Activated CD8-positive, alpha-beta memory T cell treated with anti-CD3 and anti-CD28 coated beads for 36 hours (primary cell): ENCODE measurements around the gene CLEC14A. TPM values are rescaled to one million over a fixed set of nuclear protein-coding genes. Genes with fewer than 3 reads are reported as not detected.

Experiments
- CTCF ChIA-PET: fragments of 350-600 bp; sonication (Branson Sonifier 250); formaldehyde crosslinking; loops from one replicate; lab custom pipeline; 2021; ENCODE audit warnings: antibody characterized with exemption; lab: Charles Lee
- POLR2A ChIA-PET: fragments of 350-600 bp; sonication (Branson Sonifier 250); formaldehyde crosslinking; loops from one replicate; lab custom pipeline; 2021; ENCODE audit warnings: antibody characterized with exemption; lab: Charles Lee
- total RNA-seq, 2 experiments: library from RNA; stranded (reverse); gene quantifications; one replicate each; pipeline ENCODE4 v1.2.3, GENCODE V29; 2021

CLEC14A gene, protein sequence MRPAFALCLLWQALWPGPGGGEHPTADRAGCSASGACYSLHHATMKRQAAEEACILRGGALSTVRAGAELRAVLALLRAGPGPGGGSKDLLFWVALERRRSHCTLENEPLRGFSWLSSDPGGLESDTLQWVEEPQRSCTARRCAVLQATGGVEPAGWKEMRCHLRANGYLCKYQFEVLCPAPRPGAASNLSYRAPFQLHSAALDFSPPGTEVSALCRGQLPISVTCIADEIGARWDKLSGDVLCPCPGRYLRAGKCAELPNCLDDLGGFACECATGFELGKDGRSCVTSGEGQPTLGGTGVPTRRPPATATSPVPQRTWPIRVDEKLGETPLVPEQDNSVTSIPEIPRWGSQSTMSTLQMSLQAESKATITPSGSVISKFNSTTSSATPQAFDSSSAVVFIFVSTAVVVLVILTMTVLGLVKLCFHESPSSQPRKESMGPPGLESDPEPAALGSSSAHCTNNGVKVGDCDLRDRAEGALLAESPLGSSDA
- total RNA-seq = not detected

DNA sequence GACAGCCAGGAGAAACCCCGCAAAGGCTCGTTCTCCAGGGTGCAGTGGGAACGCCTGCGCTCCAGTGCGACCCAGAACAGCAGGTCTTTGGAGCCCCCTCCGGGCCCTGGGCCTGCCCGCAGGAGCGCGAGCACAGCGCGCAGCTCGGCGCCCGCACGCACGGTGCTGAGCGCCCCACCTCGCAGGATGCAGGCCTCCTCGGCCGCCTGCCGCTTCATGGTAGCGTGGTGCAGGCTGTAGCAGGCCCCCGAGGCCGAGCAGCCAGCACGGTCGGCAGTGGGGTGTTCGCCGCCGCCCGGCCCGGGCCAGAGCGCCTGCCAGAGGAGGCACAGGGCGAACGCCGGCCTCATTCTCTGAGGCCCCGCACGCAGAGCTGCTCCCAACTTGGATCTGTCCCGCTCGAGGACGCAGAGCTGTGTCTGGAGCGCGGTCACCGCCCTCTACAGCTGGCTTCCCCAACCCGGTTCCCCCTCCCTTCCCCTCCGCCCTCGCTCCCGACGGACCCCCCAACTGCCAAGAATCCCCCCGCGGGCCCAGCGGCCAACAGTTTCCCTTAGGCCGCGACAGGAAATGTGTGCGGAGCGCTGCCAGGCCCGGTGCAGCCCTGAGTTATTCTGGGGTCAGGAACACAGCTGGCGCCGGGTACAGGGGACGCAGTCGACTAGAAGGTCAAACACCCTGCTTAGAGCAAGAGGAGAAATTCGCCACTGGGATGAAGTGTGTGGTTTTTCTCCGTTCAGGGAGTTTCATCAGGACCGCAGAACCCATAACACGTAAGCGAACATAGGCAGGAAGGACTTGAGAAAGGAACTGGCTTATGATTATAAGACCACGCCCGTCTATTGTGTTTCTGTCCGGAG is at the start of gene CLEC14A:
TSS of gene CLEC14A (minus strand) at position 421 of the 860 bp plus-strand sequence. CDS start at position 350, 71 bp downstream.
- CTCF ChIA-PET = no interaction called here
- POLR2A ChIA-PET = no interaction called here

DNA sequence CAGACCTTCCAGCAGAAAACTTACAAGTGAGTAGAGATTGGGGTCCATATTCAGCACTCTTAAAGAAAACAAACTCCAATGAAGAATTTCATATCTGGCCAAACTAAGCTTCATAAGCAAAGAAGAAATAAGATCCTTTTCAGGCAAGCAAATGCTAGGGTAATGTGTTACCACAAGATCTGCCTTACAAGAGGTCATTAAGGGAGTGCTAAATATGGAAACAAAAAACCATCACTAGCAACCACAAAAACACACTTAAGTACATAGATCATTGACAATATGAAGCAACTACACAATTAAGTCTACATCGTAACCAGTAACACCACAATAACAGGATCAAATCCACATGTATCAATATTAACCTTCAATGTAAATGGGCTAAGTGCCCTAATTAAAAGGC is 47.1 kb upstream of the CLEC14A start:
- POLR2A ChIA-PET = no interaction called here
- CTCF ChIA-PET = no interaction called here

- ChIA-PET POLR2A (no interaction called here), CTCF (no interaction called here)
These were observed 46.1 kb upstream of the CLEC14A start for GRCh38 chr14:38302034-38302433.

DNA sequence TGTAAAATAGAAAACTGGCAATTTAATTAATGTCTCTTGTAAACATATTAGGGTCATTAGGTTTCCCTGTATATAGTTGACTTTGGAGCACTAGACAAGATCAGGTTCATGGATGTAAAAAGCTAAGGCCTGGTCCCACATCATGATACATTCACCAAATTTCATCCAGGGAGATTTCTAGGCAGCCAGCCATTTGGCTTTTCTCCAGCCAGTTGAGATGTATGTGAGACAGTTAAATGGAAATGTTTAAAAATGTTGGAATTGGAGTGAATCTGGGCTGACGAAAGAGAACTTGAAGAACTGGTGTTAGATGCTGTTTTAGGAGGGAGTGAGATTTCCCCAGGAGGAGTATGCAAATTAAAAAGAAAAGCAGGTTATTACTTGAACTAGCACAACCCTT is 41.8 kb upstream of the CLEC14A start:
- ChIA-PET CTCF (no interaction called here), POLR2A (no interaction called here)

DNA sequence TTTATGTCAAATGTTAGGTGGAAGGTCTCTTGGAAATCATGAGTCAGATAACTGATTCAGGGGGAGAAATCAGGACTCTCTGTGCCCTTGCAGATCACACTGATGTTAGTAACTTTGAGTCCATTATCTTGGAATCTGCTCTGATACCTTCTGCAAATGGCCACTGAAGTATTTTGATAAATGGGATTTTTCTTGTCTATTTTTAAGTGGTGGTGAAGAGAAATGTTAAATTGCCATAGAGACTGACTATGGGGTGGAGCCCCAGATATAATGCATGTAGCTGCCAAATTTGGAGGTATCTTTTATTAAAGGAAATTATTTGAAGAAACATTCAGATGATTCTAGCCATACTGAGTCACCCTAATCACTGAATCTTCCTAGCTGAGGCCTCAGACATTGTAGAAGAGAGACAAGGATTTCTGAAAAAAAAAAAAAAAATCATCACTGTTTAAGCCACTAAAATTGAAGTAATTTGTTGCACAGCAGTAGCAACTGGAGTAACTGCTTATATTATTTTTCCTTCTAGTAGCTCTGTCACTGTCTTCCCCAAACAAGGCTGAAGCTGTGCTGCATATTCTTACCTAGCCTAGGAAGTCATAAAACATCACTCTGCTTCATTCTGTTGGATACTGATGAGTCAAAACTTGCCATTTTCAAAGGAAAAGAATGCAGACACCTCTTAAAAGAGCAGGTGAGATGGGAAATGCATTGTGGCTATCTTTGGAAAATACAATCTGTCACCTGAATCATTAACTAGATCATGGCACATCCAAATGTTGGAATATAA is 36.0 kb upstream of the CLEC14A start:
- POLR2A ChIA-PET = no interaction called here
- CTCF ChIA-PET = no interaction called here

GRCh38 chr14:38290601-38291188 is 34.8 kb upstream of the CLEC14A start:
- CTCF ChIA-PET = no interaction called here

DNA sequence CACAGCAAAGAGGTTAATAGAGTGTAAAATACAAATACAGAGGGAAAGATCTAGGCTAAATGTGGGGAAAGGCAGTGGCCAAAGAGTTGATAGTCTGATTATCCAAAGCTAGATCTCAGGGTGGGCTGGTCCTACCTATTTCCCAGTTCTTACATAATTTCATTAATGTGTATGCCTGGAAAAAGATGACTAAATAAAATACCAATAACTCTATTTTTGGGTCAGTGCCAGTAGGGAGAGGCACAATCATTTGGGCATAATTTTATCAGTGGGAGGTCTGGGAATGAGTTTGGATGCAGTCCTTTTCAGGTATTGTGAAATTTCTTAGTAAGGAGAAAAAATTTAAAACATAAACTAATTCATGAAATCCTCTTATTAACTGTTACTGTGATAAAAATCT is 30.6 kb upstream of the CLEC14A start:
- POLR2A ChIA-PET = no interaction called here
- CTCF ChIA-PET = no interaction called here

More at GRCh38 chr14:38290601-38291188, 34.8 kb upstream of the CLEC14A start:
- POLR2A ChIA-PET = no interaction called here

GRCh38 chr14:38285962-38286361 is 30.1 kb upstream of the CLEC14A start:
- ChIA-PET POLR2A (no interaction called here), CTCF (no interaction called here)

GRCh38 chr14:38282936-38283335 is 27.0 kb upstream of the CLEC14A start:
- CTCF ChIA-PET = no interaction called here
- POLR2A ChIA-PET = no interaction called here

GRCh38 chr14:38280081-38280480 is 24.2 kb upstream of the CLEC14A start:
- ChIA-PET POLR2A (no interaction called here), CTCF (no interaction called here)

DNA sequence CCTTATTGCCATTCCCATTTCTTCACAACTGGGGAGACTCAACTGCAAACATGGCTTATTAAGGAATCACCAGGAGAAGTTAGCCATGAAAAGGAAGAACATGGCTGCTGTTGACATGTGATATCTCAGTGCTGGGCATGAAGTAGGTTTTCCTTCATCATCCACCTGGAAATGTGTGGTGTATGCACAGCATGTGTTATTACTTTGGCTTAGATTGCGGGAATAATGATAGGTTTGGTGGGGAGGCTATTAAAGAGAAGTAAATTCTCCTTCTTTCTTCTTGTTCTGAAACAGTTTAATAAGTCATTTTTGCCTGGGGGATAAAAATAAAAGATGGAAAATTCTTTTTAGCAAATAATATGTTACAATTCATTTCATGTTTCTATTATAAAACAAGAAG is 23.7 kb upstream of the CLEC14A start:
- ChIA-PET POLR2A (no interaction called here), CTCF (no interaction called here)

DNA sequence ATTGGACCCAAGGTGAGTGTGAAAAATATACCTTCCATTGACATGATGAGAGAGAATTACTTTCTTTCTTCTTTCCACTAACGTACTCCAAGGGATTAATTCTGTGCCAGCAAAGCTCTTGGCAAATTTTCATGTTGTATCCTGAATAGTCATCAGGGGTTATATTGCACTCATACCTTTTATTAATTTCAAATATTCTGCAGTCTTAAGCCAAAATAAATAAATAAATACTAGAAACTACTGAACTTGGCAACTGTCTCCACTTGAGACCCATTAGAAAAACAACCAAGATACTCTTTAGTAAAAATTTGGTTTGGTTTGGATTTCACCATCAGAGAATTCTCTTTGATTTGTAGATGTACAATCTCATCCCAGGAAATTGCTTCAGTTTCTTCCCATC is 22.1 kb upstream of the CLEC14A start:
- CTCF ChIA-PET = no interaction called here
- POLR2A ChIA-PET = no interaction called here

GRCh38 chr14:38262844-38263243 is 7.0 kb upstream of the CLEC14A start:
- CTCF ChIA-PET = no interaction called here

DNA sequence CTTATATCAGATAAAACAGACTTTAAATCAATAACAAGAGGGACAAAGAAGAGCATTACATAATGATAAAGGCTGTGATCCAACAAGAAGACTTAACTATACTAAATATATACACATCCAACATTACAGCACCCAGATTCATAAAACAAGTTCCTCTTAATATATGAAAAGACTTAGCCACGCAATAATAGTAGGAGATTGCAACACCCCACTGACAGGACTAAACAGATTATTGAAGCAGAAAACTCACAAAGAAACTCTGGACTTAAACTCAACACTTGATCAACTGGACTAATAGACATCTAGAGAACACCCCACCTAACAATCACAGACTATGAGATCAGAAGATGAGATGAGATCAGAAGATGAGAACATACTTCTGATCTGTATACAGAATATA is 5.7 kb upstream of the CLEC14A start:
- POLR2A ChIA-PET = no interaction called here
- CTCF ChIA-PET = no interaction called here

More at GRCh38 chr14:38262844-38263243, 7.0 kb upstream of the CLEC14A start:
- POLR2A ChIA-PET = no interaction called here

- ChIA-PET CTCF (no interaction called here), POLR2A (no interaction called here)
These were observed 1.6 kb upstream of the CLEC14A start for GRCh38 chr14:38257507-38257906.

DNA sequence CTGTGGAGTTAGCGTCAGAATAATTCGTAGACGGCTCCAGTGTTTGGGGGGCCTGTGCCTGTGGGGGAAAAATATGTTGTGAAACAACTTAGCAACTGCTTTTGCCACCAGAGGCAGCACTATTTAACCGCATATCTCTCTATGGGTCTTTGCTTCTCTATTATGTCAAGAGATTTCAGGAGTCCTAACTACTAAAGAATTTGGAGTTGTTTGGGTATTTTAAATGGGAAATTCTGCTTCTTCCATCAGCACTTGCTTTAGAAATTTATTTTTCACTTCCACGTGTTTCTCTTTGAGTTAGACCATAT is 594 bp upstream of the CLEC14A start:
- POLR2A ChIA-PET = no interaction called here
- CTCF ChIA-PET = no interaction called here

DNA sequence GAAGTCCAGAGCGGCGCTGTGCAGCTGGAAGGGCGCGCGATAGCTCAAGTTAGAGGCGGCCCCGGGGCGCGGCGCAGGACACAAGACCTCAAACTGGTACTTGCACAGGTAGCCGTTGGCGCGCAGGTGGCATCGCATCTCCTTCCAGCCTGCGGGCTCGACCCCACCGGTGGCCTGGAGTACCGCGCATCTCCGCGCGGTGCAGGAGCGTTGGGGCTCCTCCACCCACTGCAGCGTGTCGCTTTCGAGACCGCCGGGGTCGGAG is 553 bp downstream of the CLEC14A start:
- ChIA-PET CTCF (no interaction called here), POLR2A (no interaction called here)

GRCh38 chr14:38254571-38255407 is 1.1 kb downstream of the CLEC14A start:
- ChIA-PET CTCF (no interaction called here), POLR2A (no interaction called here)

DNA sequence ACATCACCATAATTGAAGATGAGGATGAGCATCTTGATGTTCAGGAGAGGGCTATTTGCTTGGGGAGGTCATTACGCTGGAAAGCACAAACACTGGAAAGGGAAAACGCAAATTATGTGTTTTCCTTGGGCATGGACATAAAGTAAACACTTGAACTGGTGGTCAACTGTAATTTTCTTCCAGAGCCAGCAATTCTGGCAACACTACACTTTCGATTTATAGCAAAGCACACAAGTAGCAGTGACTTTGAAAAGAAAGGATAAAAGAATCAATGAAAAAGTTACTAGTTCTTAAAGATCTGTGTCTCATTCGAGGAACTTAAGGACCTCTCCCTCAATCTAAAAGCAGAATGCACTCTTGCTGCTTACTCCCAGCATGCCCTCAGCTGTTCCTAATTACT is 2.2 kb downstream of the CLEC14A start:
- CTCF ChIA-PET = no interaction called here
- POLR2A ChIA-PET = no interaction called here
